PC-9 (cell line): ENCODE measurements around the gene PDZD7. TPM values are rescaled to one million over a fixed set of nuclear protein-coding genes. Genes with fewer than 3 reads are reported as not detected.

ENCODE experiments used
- BruUV-seq: library from RNA; stranded (reverse); fragments of 400-500 nt; replicated peaks from 2 replicates; lab custom pipeline; 2021; lab: Mats Ljungman, UMichigan
- CTCF ChIA-PET: fragments of 300-600 bp; sonication (Branson Sonifier 250); formaldehyde crosslinking; loops from one replicate; lab custom pipeline; 2022; ENCODE audit warnings: antibody characterized with exemption; lab: Charles Lee
- POLR2A ChIA-PET: fragments of 300-600 bp; sonication (Branson Sonifier 250); formaldehyde crosslinking; loops from one replicate; lab custom pipeline; 2022; ENCODE audit warnings: antibody characterized with exemption; ENCODE audit not compliant: unreplicated experiment; lab: Charles Lee
- DNase-seq, 2 experiments: peaks; one replicate each; pipeline versions ENCODE4 v3.0.0 to v3.0.0-alpha.2; 2015 to 2022; ENCODE audit warnings: mixed read lengths in 1 of 2
- H2AFZ ChIP-seq: fragments of 200-600 bp; sonication (generic); 2 replicates; pipeline ENCODE4 v1.8.1; 2017; ENCODE audit warnings: antibody characterized with exemption
- H3F3A ChIP-seq: fragments of 200-600 bp; sonication (generic); 2 replicates; pipeline ENCODE4 v1.8.1; 2017; ENCODE audit warnings: antibody characterized with exemption, mild to moderate bottlenecking, low read depth; ENCODE audit not compliant: insufficient read depth
- H3K27ac ChIP-seq: fragments of 200-600 bp; sonication (generic); 2 replicates; pipeline ENCODE4 v1.6.1; 2016; ENCODE audit warnings: mixed run types
- H3K27me3 ChIP-seq: fragments of 200-600 bp; sonication (generic); 2 replicates; pipeline ENCODE4 v1.6.1; 2016; ENCODE audit warnings: low read depth, mixed run types; ENCODE audit not compliant: insufficient read depth
- H3K36me3 ChIP-seq: fragments of 200-600 bp; sonication (generic); 2 replicates; pipeline ENCODE4 v1.6.1; 2016; ENCODE audit warnings: low read depth, mixed run types
- H3K4me1 ChIP-seq: fragments of 200-600 bp; sonication (generic); replicated peaks from 2 replicates; pipeline ENCODE4 v1.6.1; 2016; ENCODE audit warnings: mixed run types; ENCODE audit not compliant: insufficient read depth
- H3K4me2 ChIP-seq: fragments of 200-600 bp; sonication (generic); 2 replicates; pipeline ENCODE4 v1.6.1; 2017; ENCODE audit warnings: mixed run types
- H3K4me3 ChIP-seq: fragments of 200-600 bp; sonication (generic); 2 replicates; pipeline ENCODE4 v1.6.1; 2016; ENCODE audit warnings: mixed run types
- H3K79me2 ChIP-seq: fragments of 200-600 bp; sonication (generic); 2 replicates; pipeline ENCODE4 v1.6.1; 2017; ENCODE audit warnings: low read depth, mixed run types
- H3K9me2 ChIP-seq: fragments of 200-600 bp; sonication (generic); 2 replicates; pipeline ENCODE4 v1.8.1; 2017; ENCODE audit warnings: mild to moderate bottlenecking; ENCODE audit not compliant: insufficient read depth
- H3K9me3 ChIP-seq: fragments of 200-600 bp; sonication (generic); 2 replicates; pipeline ENCODE4 v1.8.1; 2016; ENCODE audit warnings: low read depth; ENCODE audit not compliant: insufficient read depth
- H4K20me1 ChIP-seq: fragments of 200-600 bp; sonication (generic); 2 replicates; pipeline ENCODE4 v1.8.1; 2017; ENCODE audit not compliant: insufficient read depth
- EZH2 ChIP-seq: fragments of 200-600 bp; sonication (generic); IDR thresholded peaks from 2 replicates; pipeline ENCODE4 v1.8.0; 2017; ENCODE audit warnings: antibody characterized with exemption, low read depth
- intact Hi-C: fragments of 100-400 bp; cut with micrococcal nuclease; formaldehyde crosslinking; loops from one replicate; pipeline ENCODE4 v1.10.0; 2022; ENCODE audit not compliant: unreplicated experiment
- total RNA-seq: library from RNA; stranded (reverse); gene quantifications from 2 replicates; pipeline ENCODE4 v1.2.3, GENCODE V29; 2021
- TF ChIP-seq, protein P1 (sequence below): fragments of 200-600 bp; sonication (generic); conservative IDR thresholded peaks from 2 replicates; pipeline ENCODE4 v1.6.1; 2017; ENCODE audit warnings: mixed run types, antibody characterized with exemption, mild to moderate bottlenecking, moderate library complexity

PDZD7 gene
- total RNA-seq, 1 experiment from 2014 or later: 2.8 TPM

- TF ChIP-seq, protein P1, sequence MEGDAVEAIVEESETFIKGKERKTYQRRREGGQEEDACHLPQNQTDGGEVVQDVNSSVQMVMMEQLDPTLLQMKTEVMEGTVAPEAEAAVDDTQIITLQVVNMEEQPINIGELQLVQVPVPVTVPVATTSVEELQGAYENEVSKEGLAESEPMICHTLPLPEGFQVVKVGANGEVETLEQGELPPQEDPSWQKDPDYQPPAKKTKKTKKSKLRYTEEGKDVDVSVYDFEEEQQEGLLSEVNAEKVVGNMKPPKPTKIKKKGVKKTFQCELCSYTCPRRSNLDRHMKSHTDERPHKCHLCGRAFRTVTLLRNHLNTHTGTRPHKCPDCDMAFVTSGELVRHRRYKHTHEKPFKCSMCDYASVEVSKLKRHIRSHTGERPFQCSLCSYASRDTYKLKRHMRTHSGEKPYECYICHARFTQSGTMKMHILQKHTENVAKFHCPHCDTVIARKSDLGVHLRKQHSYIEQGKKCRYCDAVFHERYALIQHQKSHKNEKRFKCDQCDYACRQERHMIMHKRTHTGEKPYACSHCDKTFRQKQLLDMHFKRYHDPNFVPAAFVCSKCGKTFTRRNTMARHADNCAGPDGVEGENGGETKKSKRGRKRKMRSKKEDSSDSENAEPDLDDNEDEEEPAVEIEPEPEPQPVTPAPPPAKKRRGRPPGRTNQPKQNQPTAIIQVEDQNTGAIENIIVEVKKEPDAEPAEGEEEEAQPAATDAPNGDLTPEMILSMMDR: no peak
- TF ChIP-seq EZH2: no peak
- Histone ChIP-seq H3K79me2 (no peaks in the 10 kb centered on the region), H3K36me3 (no peaks in the 10 kb centered on the region), H3K4me3 (no peak overlapping the region), H3K27me3 (no peaks in the 10 kb centered on the region), H3K4me2 (no peak overlapping the region), H3K9me2 (no peaks in the 10 kb centered on the region), H3K9me3 (no peaks in the 10 kb centered on the region), H3K27ac (no peak overlapping the region), H3F3A (no peaks in the 10 kb centered on the region), H3K4me1 (no peaks in the 10 kb centered on the region), H4K20me1 (no peaks in the 10 kb centered on the region), H2AFZ (no peak overlapping the region)
- no TSS peak for BruUV-seq
- no peak for DNase-seq
- intact Hi-C loops: no loop called here
- ChIA-PET CTCF (no interaction called here), POLR2A (no interaction called here)
Observed at GRCh38 chr10:100968062-100968736, 62.7 kb downstream of the PDZD7 start.

DNA sequence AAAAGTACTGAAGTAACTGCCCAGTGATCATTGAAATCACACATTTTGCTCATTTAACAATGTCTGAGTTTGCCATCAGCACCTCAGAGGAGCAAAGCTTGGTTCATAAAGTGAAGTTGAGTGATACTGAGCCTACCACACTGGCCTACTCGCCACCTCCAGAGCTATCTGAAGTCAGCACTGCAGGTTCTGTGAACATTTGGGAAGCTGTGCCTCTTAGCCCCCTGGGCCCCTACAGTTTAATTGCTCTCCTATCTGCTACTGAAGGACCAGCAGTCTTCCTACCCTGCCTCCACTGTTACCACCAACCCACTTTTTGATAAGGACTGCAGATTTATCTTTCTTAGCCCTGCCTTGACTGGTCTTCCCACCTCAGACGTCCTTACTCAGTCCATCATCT is 63.6 kb downstream of the PDZD7 start:
- ChIA-PET POLR2A (no interaction called here), CTCF (interaction anchor here (0.7 kb wide), 1 partner anchor 369 kb away, joined by 3 read pairs; no protein-coding TSS in a partner anchor)
- Histone ChIP-seq H3K9me2 (no peaks in the 10 kb centered on the region), H4K20me1 (no peaks in the 10 kb centered on the region), H3K27me3 (no peaks in the 10 kb centered on the region), H3K79me2 (no peaks in the 10 kb centered on the region), H2AFZ (no peak overlapping the region), H3K36me3 (0 out of 2 replicates have a peak, but pooled peaks cover 3% of the 10 kb centered on the region), H3K27ac (no peak overlapping the region), H3F3A (no peaks in the 10 kb centered on the region), H3K4me2 (no peak overlapping the region), H3K9me3 (no peaks in the 10 kb centered on the region), H3K4me3 (no peak overlapping the region), H3K4me1 (no peaks in the 10 kb centered on the region)
- no peak for DNase-seq
- intact Hi-C loops: no loop called here
- no TSS peak for BruUV-seq
- TF ChIP-seq, protein P1: no peak
- TF ChIP-seq EZH2: no peak

DNA sequence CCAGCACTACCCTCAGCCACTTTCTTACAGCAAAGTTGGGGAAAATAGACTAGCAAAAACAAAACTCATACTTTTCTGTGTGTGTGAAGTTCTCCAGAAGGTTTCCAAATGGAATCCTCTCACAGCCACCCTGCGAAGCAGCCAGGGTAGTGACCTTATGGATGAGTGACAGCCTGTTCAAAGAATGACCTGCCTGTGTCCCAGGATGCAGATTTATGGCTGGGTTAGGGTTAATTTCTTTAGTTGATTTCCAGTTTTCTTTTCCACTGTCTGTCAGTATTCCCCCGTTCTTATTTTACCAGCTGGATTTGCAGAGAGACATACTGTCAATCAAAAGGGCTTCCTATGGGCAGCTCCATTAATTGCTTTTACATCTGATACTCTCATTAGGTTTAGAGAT is 64.0 kb downstream of the PDZD7 start:
- no peaks in the 10 kb centered on the region for H3K4me1 ChIP-seq
- no peak overlapping the region for H2AFZ ChIP-seq
- no peaks in the 10 kb centered on the region for H3K27me3 ChIP-seq
- POLR2A ChIA-PET: no interaction called here
- intact Hi-C loops: no loop called here
- no peak overlapping the region for H3K4me2 ChIP-seq
- H3F3A ChIP-seq: no peaks in the 10 kb centered on the region
- no peak for DNase-seq
- no peaks in the 10 kb centered on the region for H4K20me1 ChIP-seq
- H3K4me3 ChIP-seq: no peak overlapping the region
- TF ChIP-seq, protein P1: no peak
- no peak for TF ChIP-seq EZH2
- CTCF ChIA-PET: no interaction called here
- no peaks in the 10 kb centered on the region for H3K9me2 ChIP-seq
- H3K36me3 ChIP-seq: 0 out of 2 replicates have a peak, but pooled peaks cover 7% of the 10 kb centered on the region
- no TSS peak for BruUV-seq
- H3K27ac ChIP-seq: no peak overlapping the region
- no peaks in the 10 kb centered on the region for H3K9me3 ChIP-seq
- H3K79me2 ChIP-seq: no peaks in the 10 kb centered on the region
